NOMO-1 treated with DMSO at 0.1 percent for 48 hours (cell line): Measurements from ENCODE around the gene CNRIP1.

Experiments
- DNase-seq: peaks from one replicate; lab custom pipeline; 2025; ENCODE audit not compliant: unreplicated experiment; lab: John Stamatoyannopoulos, UW

CNRIP1 gene

DNA sequence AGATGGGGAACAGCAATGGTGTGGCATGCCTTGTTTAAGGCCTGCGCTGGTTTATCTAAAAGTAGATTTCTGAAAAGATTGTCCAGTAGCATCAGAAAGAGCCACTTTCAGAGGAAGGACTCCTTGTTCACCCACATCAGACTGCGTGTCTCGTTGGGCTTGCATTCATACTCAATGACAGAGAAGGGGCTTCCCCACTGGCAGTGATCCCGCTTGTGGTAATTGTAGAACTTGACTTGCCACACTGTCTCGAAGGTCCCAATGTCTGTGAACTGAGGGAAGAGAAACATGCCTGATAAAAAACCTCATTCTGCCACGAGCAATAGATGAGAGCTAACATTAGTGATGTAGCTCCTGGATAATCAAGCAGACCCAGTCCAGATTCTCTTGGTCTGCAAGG lies 26.0 kb downstream of the CNRIP1 start:
- DNase-seq: no peak

DNA sequence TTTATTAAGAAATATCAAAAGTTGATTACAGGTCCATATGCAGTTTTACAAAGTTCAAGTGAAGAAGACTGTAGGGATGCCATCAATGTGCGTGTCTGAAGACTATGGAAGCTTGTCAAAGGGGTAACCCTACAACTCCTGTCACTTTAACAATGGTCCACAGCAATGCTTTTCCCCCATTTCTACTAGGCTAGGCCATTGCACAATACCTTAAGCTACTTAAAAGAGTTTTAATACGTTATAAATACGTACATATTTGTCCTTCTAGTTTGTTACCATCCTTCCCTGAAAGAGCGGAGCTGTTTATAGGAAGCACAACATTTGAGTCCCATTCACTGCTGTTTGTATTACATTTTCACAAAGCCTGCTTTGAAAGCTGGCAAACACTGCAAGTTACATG lies 26.7 kb downstream of the CNRIP1 start:
- DNase-seq: no peak

- peak; percentile 17 for DNase-seq
These were observed 27.5 kb downstream of the CNRIP1 start for GRCh38 chr2:68292108-68292710.

DNA sequence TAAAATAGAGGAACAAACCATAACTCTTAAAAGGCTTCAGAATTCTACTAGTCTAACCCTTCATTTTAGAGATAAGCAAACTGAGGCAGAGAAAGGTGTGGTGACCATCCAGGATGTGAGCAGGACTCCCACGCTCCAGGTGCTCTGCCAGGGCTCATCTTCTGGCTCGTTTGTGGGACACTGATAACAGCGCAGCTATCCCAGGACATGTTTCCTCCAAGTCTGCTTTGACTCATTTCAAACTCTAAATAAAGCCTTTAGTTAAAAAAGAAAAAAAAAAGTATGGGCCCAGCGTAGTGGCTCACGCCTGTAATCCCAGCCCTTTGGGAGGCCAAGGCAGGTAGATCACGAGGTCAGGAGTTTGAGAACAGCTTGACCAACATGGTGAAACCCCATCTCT lies 28.4 kb downstream of the CNRIP1 start:
- no peak for DNase-seq

DNA sequence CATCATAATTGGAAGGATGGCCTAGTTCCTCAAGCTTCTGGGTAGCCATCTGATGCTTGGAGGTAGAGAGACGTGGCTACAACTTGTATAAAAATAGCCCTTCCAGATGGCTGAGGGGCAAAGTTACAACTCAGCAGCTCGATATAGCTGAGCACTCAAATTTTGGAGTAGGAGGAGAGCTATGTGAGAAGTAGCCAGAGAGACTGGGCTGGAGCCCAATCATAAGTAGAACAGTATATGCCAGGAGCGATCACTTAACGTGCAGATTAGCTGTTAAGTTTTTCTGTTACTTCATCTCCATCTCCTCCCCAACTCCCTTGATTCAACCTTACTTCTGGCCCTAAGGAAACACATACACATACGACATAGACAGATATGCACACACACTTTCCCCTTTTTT lies 28.8 kb downstream of the CNRIP1 start:
- no peak for DNase-seq

- DNase-seq: peak; percentile 86
These were observed 31.9 kb downstream of the CNRIP1 start for GRCh38 chr2:68287580-68288441.

DNA sequence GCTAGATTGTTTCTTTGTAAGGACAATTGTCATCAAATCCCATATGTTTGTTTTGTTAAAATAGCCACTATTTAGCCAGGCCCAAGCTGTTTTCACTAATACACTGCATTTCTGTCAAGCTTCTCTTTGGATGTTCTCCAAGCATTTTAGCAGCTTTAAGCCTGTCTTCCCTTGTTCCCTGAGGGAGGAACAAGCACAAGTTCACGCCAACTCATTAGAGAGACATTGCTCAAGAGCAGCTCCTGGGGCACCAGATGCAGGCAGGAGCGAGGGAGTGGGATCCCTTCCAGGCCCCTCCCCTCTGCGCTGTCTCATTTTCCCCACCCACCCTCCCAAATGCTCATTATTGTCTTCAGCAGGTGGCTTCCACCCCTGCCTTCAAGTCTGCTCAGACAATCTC lies 34.9 kb downstream of the CNRIP1 start:
- no peak for DNase-seq

- DNase-seq: no peak
These were observed 36.3 kb downstream of the CNRIP1 start for GRCh38 chr2:68283419-68283812.

GRCh38 chr2:68282811-68283418 lies 36.8 kb downstream of the CNRIP1 start:
- peak; percentile 25 for DNase-seq

- no peak for DNase-seq
These were observed 39.0 kb downstream of the CNRIP1 start for GRCh38 chr2:68280796-68281195.

- DNase-seq: no peak
These were observed 39.4 kb downstream of the CNRIP1 start for GRCh38 chr2:68280348-68280747.

- no peak for DNase-seq
These were observed 40.1 kb downstream of the CNRIP1 start for GRCh38 chr2:68279691-68280090.

GRCh38 chr2:68278169-68278568 lies 41.6 kb downstream of the CNRIP1 start:
- no peak for DNase-seq

GRCh38 chr2:68274022-68274421 lies 45.7 kb downstream of the CNRIP1 start:
- no peak for DNase-seq

DNA sequence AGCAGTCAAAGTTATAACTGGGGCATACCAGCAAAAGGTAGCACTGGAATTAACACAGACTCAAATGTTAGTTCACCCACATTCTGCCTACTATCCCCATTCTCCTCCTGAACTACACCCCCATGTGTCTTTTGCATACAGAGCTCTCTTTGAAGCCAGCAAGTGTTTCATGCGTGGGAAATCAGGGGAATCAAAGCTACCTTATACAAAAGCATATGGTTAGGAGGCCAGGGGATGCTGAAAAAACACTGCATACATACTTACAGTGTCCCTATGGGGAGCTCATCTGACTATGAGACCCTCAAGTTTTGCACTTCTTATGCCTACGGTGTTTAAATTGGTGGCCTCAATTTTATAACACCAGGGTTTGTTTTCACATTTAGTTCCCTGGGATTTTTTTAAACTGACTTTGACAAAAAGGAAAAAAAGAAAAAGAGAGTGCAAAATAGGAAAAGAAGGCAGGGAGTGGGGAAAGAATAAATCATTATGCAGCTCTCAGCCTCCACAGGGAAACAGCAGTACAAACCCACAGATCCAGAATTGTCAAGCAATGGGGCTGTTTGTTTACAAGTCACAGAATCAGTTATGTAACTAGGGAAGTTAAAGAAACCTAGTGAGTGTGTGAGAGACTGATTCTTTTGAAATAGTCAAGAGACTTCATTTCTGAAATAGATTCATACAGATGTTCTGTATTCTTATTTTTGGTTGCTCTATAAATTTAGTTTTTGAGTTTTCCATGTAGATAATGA lies 47.3 kb downstream of the CNRIP1 start:
- peak; percentile 81 for DNase-seq

DNA sequence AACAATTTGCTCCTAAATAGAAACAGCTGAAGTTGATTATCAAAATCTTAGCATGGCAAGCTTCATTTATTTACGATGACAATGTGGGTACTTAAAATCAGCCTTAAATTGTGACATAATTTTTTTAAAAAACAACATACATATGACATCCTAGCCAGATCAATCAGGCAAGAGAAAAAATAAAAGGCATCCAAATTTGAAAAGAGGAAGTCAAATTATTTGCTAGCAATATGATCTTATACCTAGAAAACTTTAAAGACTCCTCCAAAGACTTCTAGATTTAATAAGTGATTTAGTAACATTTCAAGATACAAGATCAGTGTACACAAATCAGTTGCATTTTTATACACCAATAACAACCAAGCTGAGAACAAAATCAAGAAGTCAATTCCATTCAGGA lies 53.1 kb downstream of the CNRIP1 start:
- no peak for DNase-seq

DNA sequence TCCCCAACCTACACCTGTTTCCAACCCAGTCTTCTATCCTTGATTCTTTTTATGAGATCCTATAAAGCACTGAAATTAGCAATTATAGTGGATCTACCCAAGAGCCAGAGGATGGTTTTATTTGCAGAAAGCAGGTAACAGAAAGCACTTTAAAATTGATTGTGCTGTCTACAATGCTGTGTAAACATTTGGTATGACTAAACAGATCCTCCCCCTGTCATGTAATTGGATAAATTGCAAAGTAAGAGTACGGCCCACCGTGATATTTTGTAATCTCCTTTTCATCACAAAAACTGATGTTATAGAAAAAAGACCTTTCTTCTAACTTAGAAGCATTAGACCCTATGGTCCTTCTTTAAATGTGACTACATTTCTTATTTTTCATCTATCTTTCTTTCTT lies 56.1 kb downstream of the CNRIP1 start:
- no peak for DNase-seq

DNA sequence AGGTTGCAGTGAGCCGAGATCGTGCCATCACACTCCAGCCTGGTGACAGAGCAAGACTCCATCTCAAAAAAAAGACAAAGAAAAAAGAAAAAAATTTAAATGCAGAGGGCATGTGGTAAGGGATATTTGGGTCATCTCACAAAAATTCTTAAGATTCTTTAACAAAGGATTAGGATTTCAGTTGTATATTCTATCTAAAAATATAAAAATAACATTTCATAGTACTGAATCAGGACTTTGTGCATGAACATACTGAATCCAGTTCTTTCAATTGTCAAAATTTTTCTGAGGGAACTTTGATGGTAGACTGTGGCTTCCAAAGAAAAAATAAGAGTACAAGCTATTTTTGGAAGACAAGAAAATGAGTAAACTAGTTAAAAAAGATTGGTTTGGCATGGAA lies 60.9 kb downstream of the CNRIP1 start:
- DNase-seq: no peak

DNA sequence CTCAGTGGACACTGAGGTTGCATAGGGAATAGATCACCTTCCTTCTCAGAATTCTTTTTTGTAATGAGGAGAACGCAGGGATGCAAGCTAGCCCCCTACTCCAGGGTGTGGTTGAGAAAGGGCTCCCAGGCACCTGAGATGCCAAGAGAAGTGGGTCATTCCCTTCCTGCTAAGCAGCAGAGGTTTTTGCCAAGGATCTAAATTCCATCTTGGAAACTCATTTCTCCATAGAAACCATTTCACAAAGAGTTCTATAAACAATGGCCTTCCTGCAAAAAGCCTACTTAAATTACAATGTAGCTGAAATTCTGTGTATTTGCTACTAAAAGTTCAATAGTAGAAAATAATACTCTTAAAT lies 63.7 kb downstream of the CNRIP1 start:
- DNase-seq: no peak

DNA sequence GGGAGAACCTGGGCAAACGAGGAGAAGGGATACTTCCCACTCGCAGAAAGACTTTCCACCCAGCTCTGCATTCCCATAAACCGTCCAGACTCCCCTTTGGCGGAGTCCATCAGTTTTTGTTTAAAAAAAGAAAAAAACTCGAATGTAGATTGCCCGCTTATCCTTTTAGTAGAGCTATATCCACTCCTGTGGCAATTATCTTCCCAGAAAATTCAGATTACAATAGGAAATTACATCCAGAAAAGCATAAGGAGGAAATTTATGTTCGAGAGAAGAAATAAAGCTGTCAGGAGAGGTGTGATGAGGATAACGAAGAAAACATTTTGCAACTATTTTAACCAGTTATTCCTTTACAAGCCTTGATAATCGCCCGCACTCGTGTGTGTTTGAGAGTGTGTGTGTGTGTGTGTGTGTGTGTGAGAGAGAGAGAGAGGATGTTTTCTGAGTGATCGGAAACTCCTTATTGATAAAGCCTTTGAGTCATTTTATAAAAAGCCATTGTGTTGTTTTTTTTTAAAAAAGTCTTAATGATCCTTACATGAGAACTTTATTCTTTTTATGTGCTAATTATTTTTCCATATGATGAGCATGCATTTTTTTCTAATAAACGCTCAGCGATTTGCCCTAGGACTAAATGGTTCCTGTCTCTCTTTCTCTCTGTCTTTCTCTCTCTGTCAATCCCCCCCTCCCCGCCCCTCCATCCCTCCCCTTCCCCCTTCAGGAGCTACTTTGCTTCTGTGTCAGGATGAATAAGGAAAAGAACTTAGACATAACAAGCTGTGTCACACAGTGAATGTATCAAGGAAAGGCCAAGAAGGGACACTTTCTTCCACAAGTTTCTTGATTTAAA lies 66.3 kb downstream of the CNRIP1 start:
- no peak for DNase-seq
